ENCODE measurements around the gene GRIK1.

DNA sequence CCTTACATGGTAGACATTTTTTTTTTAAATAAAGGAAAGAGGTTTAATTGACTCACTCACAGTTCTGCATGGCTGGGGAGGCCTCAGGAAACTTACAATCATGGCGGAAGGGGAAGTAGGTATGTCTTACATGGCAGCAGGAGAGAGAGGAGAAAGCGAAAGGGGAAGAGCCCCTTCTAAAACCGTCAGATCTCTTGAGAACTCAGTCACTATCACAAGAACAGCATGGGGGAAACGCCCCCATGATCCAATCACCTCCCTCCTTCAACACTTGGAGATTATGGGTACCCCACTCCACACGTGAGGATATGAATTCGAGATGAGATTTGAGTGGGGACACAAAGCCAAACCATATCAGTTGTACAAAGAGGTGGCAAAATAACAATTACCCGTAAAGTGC lies 301.7 kb downstream of the GRIK1 start:
- no peak for TF ChIP-seq CTCF (conservative IDR thresholded peaks at IDR 0.05; ENCODE audit: low read length)
- TF ChIP-seq EZH2phosphoT487 (IDR thresholded peaks at IDR 0.05; ENCODE audit: borderline replicate concordance), result no peak

Data from Loucy (cell line).